ENCODE results near the gene NAV3.

Gene NAV3

DNA sequence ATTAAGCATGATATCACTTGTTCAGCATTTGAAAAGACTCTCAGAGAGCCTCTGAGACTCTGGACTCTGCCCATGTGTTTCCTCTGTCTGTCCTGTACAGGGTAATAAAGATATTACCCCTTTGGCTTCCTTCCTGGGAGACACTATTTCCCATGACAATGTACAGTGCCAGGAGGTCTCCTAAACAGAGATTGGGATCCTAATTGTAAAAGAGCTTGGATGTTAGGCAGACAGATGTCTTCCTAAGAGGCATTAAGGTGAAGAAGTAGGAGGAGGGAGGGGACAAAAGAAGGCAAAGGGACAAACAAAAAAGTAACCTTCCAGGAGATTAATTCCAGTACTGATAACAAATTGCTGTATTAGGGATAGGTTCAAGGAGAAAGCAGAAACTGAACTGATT is 45.5 kb upstream of the NAV3 start:
- H3K27ac ChIP-seq (ENCODE audit: low read length): no peak overlapping the region
- H3K27me3 ChIP-seq (ENCODE audit: low read depth, low read length): no peaks in the 10 kb centered on the region
- no peaks in the 10 kb centered on the region for H4K20me1 ChIP-seq (ENCODE audit: insufficient read depth, low read length)
- H3K79me2 ChIP-seq (ENCODE audit: low read length): no peaks in the 10 kb centered on the region
- no peaks in the 10 kb centered on the region for H3K9me3 ChIP-seq (ENCODE audit: insufficient read depth, low read length)
- TF ChIP-seq, protein P1, sequence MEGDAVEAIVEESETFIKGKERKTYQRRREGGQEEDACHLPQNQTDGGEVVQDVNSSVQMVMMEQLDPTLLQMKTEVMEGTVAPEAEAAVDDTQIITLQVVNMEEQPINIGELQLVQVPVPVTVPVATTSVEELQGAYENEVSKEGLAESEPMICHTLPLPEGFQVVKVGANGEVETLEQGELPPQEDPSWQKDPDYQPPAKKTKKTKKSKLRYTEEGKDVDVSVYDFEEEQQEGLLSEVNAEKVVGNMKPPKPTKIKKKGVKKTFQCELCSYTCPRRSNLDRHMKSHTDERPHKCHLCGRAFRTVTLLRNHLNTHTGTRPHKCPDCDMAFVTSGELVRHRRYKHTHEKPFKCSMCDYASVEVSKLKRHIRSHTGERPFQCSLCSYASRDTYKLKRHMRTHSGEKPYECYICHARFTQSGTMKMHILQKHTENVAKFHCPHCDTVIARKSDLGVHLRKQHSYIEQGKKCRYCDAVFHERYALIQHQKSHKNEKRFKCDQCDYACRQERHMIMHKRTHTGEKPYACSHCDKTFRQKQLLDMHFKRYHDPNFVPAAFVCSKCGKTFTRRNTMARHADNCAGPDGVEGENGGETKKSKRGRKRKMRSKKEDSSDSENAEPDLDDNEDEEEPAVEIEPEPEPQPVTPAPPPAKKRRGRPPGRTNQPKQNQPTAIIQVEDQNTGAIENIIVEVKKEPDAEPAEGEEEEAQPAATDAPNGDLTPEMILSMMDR (IDR thresholded peaks at IDR 0.05; ENCODE audit: low read depth, low read length): no peak
- TF ChIP-seq EZH2phosphoT487 (IDR thresholded peaks at IDR 0.05; ENCODE audit: low read depth): no peak
- no peak overlapping the region for H3K4me2 ChIP-seq (ENCODE audit: low read length)
- H2AFZ ChIP-seq (ENCODE audit: low read depth, low read length): no peak overlapping the region
- no peaks in the 10 kb centered on the region for H3K36me3 ChIP-seq (replicated peaks; ENCODE audit: low read depth, low read length)
- no peak overlapping the region for H3K9ac ChIP-seq (ENCODE audit: low read length)
- no peak overlapping the region for H3K4me3 ChIP-seq (ENCODE audit: low read length)
- H3K4me1 ChIP-seq (ENCODE audit: low read length): no peaks in the 10 kb centered on the region

DNA sequence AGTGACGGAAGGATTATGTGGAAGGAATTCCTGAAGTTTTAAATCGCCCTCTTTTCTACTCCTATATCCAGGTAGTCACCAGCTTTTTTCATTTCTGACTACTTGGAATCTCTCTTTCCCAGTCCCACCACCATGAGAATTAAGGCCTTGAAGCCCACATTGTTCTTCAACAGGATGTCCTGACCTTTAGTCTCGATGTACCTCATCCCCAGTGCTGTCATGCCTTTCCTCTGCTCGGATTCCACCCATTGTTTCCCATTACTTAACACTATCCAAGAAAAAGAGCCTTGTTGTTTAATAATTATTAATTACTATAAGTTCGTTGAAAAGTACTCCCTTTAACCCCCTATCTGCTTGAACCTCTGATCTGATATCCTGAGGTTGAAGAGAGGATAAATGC is 44.0 kb upstream of the NAV3 start:
- H3K79me2 ChIP-seq (ENCODE audit: low read length): no peaks in the 10 kb centered on the region
- H3K27me3 ChIP-seq (ENCODE audit: low read depth, low read length): no peaks in the 10 kb centered on the region
- H3K27ac ChIP-seq (ENCODE audit: low read length): no peak overlapping the region
- H3K4me1 ChIP-seq (ENCODE audit: low read length): no peaks in the 10 kb centered on the region
- H4K20me1 ChIP-seq (ENCODE audit: insufficient read depth, low read length): no peaks in the 10 kb centered on the region
- no peaks in the 10 kb centered on the region for H3K9me3 ChIP-seq (ENCODE audit: insufficient read depth, low read length)
- H3K9ac ChIP-seq (ENCODE audit: low read length): no peak overlapping the region
- no peak overlapping the region for H3K4me2 ChIP-seq (ENCODE audit: low read length)
- no peak for TF ChIP-seq EZH2phosphoT487 (IDR thresholded peaks at IDR 0.05; ENCODE audit: low read depth)
- TF ChIP-seq, protein P1 (IDR thresholded peaks at IDR 0.05; ENCODE audit: low read depth, low read length): no peak
- H3K36me3 ChIP-seq (replicated peaks; ENCODE audit: low read depth, low read length): no peaks in the 10 kb centered on the region
- no peak overlapping the region for H3K4me3 ChIP-seq (ENCODE audit: low read length)
- no peak overlapping the region for H2AFZ ChIP-seq (ENCODE audit: low read depth, low read length)

DNA sequence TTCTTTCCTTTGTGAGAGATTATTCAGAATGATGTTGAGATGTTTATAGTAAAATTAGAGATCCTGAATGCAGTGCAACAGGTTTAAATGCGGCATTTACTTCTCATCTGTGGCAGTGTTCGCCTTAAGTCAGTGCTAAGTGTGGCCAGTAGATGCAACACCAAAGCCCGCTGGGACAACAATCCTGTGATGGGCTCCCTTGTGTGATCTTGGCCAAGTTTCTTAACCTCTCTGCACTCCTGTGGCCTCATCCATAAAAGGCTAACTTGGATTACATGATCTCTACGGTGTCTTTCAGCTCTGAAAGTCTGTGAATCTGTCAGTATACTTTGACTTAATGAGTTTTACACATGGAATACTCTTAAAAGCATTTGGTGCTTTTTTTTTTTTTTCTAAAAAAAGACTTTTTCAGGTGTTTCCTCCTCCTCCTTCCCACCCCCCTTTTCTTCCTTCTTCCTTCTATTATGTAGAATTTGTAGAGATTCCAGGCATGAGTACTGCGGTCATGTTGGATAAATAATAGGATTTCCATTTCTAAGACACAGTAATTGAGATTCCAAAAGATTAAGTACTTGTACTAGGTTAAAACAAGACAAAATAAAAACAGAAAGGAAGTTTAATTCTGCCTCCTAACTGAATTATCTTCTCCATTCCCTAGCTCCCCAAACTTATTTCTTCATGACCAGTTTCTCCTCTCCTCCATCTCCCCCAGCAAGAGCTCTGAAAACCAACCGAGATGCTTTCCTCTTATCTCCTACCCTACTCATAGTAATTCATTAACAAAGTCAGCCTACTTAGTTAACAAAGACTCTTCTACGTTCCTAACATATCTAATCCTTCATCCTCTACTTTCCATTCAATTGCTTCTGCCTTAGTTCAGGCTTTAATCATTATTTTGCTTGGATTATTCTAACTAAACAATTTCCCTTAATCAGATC is 42.2 kb upstream of the NAV3 start:
- no peaks in the 10 kb centered on the region for H3K4me1 ChIP-seq (ENCODE audit: low read length)
- no peaks in the 10 kb centered on the region for H3K79me2 ChIP-seq (ENCODE audit: low read length)
- no peaks in the 10 kb centered on the region for H3K9me3 ChIP-seq (ENCODE audit: insufficient read depth, low read length)
- no peak for TF ChIP-seq EZH2phosphoT487 (IDR thresholded peaks at IDR 0.05; ENCODE audit: low read depth)
- TF ChIP-seq, protein P1 (IDR thresholded peaks at IDR 0.05; ENCODE audit: low read depth, low read length): no peak
- no peak overlapping the region for H3K27ac ChIP-seq (ENCODE audit: low read length)
- H3K27me3 ChIP-seq (ENCODE audit: low read depth, low read length): no peaks in the 10 kb centered on the region
- no peaks in the 10 kb centered on the region for H4K20me1 ChIP-seq (ENCODE audit: insufficient read depth, low read length)
- no peaks in the 10 kb centered on the region for H3K36me3 ChIP-seq (replicated peaks; ENCODE audit: low read depth, low read length)
- no peak overlapping the region for H3K4me2 ChIP-seq (ENCODE audit: low read length)
- H3K9ac ChIP-seq (ENCODE audit: low read length): no peak overlapping the region
- H3K4me3 ChIP-seq (ENCODE audit: low read length): no peak overlapping the region
- H2AFZ ChIP-seq (ENCODE audit: low read depth, low read length): no peak overlapping the region

DNA sequence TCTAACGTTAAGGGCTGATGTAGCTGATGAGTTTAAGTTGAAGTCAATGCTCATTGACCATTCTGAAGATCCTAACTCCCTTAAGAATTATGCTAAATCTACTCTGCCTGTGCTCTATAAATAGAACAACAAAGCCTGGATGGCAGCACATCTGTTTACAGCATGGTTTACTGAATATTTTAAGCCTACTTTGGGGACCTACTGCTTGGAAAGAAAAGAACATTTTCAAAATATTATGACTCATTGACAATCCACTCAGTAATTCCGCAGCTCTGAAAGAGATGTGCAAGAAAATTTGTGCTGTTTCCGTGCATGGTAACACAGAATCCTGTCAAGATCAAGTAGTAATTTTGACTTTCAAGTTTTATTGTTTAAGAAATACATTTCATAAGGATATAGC is 35.0 kb upstream of the NAV3 start:
- Histone ChIP-seq H3K79me2 (ENCODE audit: low read length) (no peaks in the 10 kb centered on the region), H3K27me3 (ENCODE audit: low read depth, low read length) (no peaks in the 10 kb centered on the region), H3K4me1 (ENCODE audit: low read length) (no peaks in the 10 kb centered on the region), H2AFZ (ENCODE audit: low read depth, low read length) (no peak overlapping the region), H3K9ac (ENCODE audit: low read length) (no peak overlapping the region), H3K27ac (ENCODE audit: low read length) (no peak overlapping the region), H3K4me2 (ENCODE audit: low read length) (no peak overlapping the region), H4K20me1 (ENCODE audit: insufficient read depth, low read length) (no peaks in the 10 kb centered on the region), H3K9me3 (ENCODE audit: insufficient read depth, low read length) (no peaks in the 10 kb centered on the region), H3K36me3 (replicated peaks; ENCODE audit: low read depth, low read length) (no peaks in the 10 kb centered on the region), H3K4me3 (ENCODE audit: low read length) (no peak overlapping the region)
- no peak for TF ChIP-seq EZH2phosphoT487 (IDR thresholded peaks at IDR 0.05; ENCODE audit: low read depth)
- TF ChIP-seq, protein P1 (IDR thresholded peaks at IDR 0.05; ENCODE audit: low read depth, low read length): no peak

All from OCI-LY3 (cell line).